ENCODE results near the gene ELF5.

Gene ELF5

DNA sequence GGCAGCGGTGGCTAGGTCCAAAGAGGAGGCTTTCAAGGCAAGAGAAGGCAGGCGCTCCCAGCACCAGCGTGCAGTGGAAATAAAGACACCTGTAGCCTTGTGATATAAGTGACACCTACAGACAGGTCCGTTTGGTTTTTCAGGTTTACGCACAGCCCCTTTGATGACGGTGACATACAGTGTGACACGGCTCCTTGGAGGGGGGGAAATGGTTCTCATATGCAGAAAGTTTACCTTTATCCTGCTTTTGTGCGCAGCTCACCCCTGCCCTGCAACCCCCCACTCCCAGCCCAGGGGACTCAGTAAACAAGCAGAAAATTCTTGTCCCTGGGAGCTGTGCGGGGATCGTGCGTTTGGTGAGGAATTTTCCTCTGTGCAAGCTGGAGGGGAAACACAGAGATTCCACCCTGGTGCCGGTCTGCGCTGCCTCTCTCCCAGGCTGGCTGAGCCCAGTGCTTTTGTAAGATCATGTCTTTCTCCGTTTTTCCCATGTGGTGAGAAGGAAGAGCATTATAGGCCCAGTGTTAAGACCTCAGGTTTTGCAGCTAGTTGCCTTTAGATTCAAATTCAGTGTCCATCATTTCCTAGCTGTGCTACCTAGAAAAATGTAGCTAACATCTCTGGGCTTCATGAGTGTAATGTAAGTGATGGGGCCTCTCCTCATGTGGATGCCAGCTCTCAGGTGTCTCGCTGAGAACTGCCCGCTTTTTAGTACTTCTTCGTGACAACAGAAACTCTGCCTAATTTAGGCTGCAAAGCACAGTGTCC lies at the start of gene ELF5:
TSS of gene ELF5 (minus strand) at position 113 of the 768 bp plus-strand sequence. CDS start 8,045 bp downstream, outside the sequence.
- DNase-seq = no peak

GRCh38 chr11:34562976-34563375 lies 49.4 kb upstream of the ELF5 start:
- DNase-seq = peak; percentile 16

DNA sequence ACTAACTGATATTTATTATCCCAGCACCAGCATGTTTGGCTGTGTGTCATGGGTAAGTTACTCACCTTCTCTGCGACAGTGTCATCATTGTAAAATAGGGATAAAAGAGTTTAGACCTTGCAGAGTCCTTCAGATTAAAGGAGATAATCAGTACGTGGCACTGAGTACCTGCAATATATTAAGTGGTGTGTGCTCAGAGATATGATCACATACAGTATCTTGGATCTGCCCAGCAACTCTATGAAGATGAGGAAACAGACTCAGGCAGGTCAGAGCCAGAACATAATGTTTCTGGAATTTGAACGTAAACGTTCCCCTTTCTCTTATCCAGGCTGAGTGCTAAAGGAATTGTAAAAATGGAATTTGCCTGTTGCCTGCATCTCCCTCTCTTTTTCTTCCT lies 46.9 kb upstream of the ELF5 start:
- no peak for DNase-seq

- no peak for DNase-seq
Measured at GRCh38 chr11:34558673-34559072, 45.1 kb upstream of the ELF5 start.

DNA sequence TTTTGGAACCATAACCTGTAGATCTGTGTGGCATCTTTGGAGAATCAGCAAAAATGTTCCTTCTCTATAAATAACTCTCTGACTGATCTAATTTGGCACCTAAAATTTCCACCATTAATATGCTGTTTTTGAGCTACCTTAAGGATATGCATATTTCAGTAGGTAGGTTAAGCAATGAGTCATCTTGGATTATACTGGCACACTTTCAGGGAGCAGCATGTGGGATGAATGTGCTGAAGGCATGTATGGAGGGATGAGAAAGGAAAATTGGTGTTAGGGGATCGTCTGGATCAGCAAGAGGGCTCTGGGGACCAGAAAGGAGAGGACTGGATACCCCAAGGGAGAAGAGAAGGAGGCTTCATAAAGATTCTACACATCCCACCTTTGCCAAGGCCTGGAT lies 44.6 kb upstream of the ELF5 start:
- no peak for DNase-seq

- peak; percentile 74 for DNase-seq
Measured at GRCh38 chr11:34552270-34552669, 38.7 kb upstream of the ELF5 start.

- DNase-seq = no peak
Measured at GRCh38 chr11:34549271-34549670, 35.7 kb upstream of the ELF5 start.

- no peak for DNase-seq
Measured at GRCh38 chr11:34548278-34548677, 34.7 kb upstream of the ELF5 start.

- DNase-seq = no peak
Measured at GRCh38 chr11:34546511-34547209, 33.1 kb upstream of the ELF5 start.

DNA sequence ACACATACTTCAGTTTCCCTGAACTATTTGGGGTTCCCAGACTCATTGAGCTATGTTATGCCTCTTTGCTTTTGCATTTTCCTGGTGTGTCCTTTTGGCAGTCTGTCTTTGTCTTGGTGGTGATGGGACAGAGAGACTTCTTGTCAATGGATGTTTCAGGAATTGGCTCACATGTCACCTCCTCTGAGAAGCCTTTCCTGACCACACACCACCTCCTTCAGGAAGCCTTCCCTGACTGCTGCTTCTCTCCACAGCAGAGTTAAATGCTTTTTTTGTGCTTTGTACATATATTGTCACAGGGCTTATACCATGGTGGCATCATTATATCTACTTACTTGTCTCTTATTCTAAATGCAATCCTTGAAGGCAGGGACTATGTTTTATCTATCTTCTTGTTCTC lies 28.5 kb upstream of the ELF5 start:
- DNase-seq = no peak

- DNase-seq = peak; percentile 2
Measured at GRCh38 chr11:34540870-34541269, 27.3 kb upstream of the ELF5 start.

DNA sequence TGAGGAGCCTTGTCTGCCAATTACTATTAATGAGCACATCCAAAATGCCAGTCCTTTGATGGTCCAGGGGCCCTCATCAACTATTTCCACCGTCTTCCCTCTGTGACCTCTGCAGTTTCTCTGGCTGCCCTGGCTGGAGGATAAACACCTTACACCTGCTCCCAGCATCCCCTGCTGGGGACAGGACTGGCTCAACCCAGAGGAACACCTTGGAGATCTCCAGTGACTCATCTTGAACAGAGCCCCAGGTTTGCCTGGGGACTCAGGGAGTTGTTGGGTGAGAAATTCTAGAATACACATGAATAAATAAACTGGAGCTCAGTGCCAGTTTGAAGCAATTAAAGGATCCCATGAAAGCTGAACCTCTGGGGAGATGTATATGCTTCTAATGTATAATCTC lies 24.0 kb upstream of the ELF5 start:
- DNase-seq = no peak

- DNase-seq = no peak
Measured at GRCh38 chr11:34536056-34536455, 22.5 kb upstream of the ELF5 start.

GRCh38 chr11:34534826-34535225 lies 21.2 kb upstream of the ELF5 start:
- DNase-seq = no peak

GRCh38 chr11:34531663-34532062 lies 18.1 kb upstream of the ELF5 start:
- DNase-seq = no peak

- no peak for DNase-seq
Measured at GRCh38 chr11:34530545-34531234, 17.1 kb upstream of the ELF5 start.

- no peak for DNase-seq
Measured at GRCh38 chr11:34529643-34530042, 16.0 kb upstream of the ELF5 start.

GRCh38 chr11:34528072-34528471 lies 14.5 kb upstream of the ELF5 start:
- no peak for DNase-seq

- DNase-seq = peak; percentile 11
Measured at GRCh38 chr11:34525888-34526657, 12.5 kb upstream of the ELF5 start.

- no peak for DNase-seq
Measured at GRCh38 chr11:34525098-34525497, 11.5 kb upstream of the ELF5 start.

- DNase-seq = no peak
Measured at GRCh38 chr11:34524696-34525095, 11.1 kb upstream of the ELF5 start.

DNA sequence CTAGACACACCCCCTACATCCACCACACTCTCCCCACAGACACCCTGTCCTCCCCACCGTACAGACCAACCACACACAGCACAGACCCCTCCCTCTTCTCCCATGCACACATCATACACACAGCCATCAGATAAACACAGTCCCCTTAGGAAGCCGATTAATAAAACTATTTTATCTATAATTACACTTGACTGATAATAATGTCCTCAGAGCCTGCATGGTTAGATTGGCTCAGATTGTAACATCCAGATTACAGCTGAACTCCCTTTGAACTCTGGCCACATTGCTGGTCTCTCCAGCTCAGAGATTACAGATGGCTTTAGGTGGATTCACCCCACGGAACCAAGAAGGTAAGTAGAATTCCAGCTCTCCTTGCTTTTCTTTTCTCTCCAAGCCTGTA lies 9.5 kb upstream of the ELF5 start:
- DNase-seq = no peak

GRCh38 chr11:34522188-34522587 lies 8.6 kb upstream of the ELF5 start:
- no peak for DNase-seq
